Astrocyte (in vitro differentiated cells and primary cell): Measurements from ENCODE around the gene ST6GALNAC3.

Source experiments
- EZH2 ChIP-seq: IDR thresholded peaks from 2 replicates; pipeline ENCODE4 v1.6.1; 2012; ENCODE audit warnings: mild to moderate bottlenecking, low read length, inconsistent platforms; ENCODE audit not compliant: insufficient read depth
- TF ChIP-seq, protein P1 (sequence below): IDR thresholded peaks from 2 replicates; pipeline ENCODE4 v1.5.1; 2011; ENCODE audit warnings: low read depth, mild to moderate bottlenecking, inconsistent platforms, low read length, moderate library complexity; ENCODE audit not compliant: insufficient read depth

DNA sequence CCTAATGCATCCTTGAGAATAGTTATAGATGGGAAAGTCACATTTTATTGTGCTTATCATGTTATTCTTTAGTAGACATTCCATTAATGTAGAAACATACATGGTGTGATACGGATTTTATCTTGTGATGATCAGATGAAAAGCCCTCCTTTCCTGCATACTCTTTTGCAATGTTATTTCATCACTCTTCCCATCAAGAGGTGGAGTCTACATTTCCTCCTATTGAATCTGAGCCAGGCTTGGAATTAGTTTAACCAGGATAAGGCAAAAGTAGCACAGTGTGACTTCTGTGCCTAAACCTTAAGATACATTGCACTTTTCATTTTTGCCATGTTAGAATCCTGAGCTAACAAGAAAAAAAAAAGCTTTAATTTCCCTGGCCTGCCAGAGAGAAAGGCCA lies 399.0 kb downstream of the ST6GALNAC3 start:
- TF ChIP-seq, protein P1, sequence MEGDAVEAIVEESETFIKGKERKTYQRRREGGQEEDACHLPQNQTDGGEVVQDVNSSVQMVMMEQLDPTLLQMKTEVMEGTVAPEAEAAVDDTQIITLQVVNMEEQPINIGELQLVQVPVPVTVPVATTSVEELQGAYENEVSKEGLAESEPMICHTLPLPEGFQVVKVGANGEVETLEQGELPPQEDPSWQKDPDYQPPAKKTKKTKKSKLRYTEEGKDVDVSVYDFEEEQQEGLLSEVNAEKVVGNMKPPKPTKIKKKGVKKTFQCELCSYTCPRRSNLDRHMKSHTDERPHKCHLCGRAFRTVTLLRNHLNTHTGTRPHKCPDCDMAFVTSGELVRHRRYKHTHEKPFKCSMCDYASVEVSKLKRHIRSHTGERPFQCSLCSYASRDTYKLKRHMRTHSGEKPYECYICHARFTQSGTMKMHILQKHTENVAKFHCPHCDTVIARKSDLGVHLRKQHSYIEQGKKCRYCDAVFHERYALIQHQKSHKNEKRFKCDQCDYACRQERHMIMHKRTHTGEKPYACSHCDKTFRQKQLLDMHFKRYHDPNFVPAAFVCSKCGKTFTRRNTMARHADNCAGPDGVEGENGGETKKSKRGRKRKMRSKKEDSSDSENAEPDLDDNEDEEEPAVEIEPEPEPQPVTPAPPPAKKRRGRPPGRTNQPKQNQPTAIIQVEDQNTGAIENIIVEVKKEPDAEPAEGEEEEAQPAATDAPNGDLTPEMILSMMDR = no peak
- no peak for TF ChIP-seq EZH2
